CD14-positive monocyte (primary cell): ENCODE data around the gene RC3H1. TPM values are rescaled to one million over a fixed set of nuclear protein-coding genes. Genes with fewer than 3 reads are reported as not detected.
"Not testable (repeated sequence)": the region's sequence is repeated elsewhere in the genome, so short reads cannot be mapped to it uniquely, and the experiment has no call there.

Experiments used
- DNase-seq, 3 donors: peaks; one replicate each; pipeline ENCODE4 v3.0.0-alpha.2; 2011 to 2022
- H2AFZ ChIP-seq: 2 replicates; pipeline ENCODE4 v1.6.0; 2012; ENCODE audit warnings: mild to moderate bottlenecking, low read depth, low read length, inconsistent platforms; ENCODE audit not compliant: insufficient read depth, poor library complexity, severe bottlenecking
- H3K27ac ChIP-seq, 2 donors: 1 replicate in 1 of 2; 2 replicates in 1 of 2; pipeline ENCODE4 v1.5.1; 2012 to 2013; ENCODE audit warnings: low read length in 2 of 2, control low read depth in 1 of 2, inconsistent platforms in 1 of 2, low read depth in 1 of 2, mild to moderate bottlenecking in 1 of 2
- H3K27me3 ChIP-seq, 2 donors: one replicate each; pipeline versions ENCODE4 v1.6.0 to v1.6.1; 2011 to 2013; ENCODE audit warnings: low read length in 2 of 2; ENCODE audit not compliant: control insufficient read depth in 2 of 2, insufficient read depth in 2 of 2
- H3K36me3 ChIP-seq, 2 donors: replicated peaks in 1 of 2; 1 replicate in 1 of 2; 2 replicates in 1 of 2; pipeline versions ENCODE4 v1.5.1 to v1.6.1; 2012 to 2013; ENCODE audit warnings: low read length in 2 of 2, control low read depth in 1 of 2, inconsistent platforms in 1 of 2, mild to moderate bottlenecking in 1 of 2; ENCODE audit not compliant: insufficient read depth in 2 of 2, control insufficient read depth in 1 of 2
- H3K4me1 ChIP-seq, 2 donors: 1 replicate in 1 of 2; 2 replicates in 1 of 2; pipeline versions ENCODE4 v1.5.1 to v1.6.1; 2012 to 2013; ENCODE audit warnings: low read length in 2 of 2, control low read depth in 1 of 2, inconsistent platforms in 1 of 2, mild to moderate bottlenecking in 1 of 2, moderate library complexity in 1 of 2; ENCODE audit not compliant: insufficient read depth in 2 of 2, control insufficient read depth in 1 of 2
- H3K4me2 ChIP-seq: replicated peaks from 2 replicates; pipeline ENCODE3; 2012; ENCODE audit warnings: low read length, moderate library complexity, mild to moderate bottlenecking; ENCODE audit not compliant: poor library complexity, severe bottlenecking; ENCODE audit errors: extremely low read depth
- H3K4me3 ChIP-seq, 3 experiments: fragments of 200-600 bp in 1 of 3; sonication (generic) in 1 of 3; replicated peaks in 1 of 3; 1 replicate in 2 of 3; 2 replicates in 1 of 3; pipeline ENCODE4 v1.5.1; 2011 to 2013; ENCODE audit warnings: low read length in 3 of 3, mild to moderate bottlenecking in 3 of 3, control low read depth in 2 of 3, low read depth in 2 of 3, inconsistent platforms in 1 of 3, moderate library complexity in 1 of 3
- H3K79me2 ChIP-seq: 2 replicates; pipeline ENCODE4 v1.6.0; 2012; ENCODE audit warnings: mild to moderate bottlenecking, control low read depth, inconsistent platforms, low read length, moderate library complexity; ENCODE audit not compliant: insufficient read depth
- H3K9ac ChIP-seq: 2 replicates; pipeline ENCODE4 v1.6.0; 2017; ENCODE audit warnings: low read length, mild to moderate bottlenecking; ENCODE audit not compliant: insufficient read depth, poor library complexity, severe bottlenecking
- H3K9me3 ChIP-seq, 2 donors: replicated peaks in 1 of 2; 1 replicate in 1 of 2; 2 replicates in 1 of 2; pipeline versions ENCODE4 v1.5.1 to v1.6.1; 2012 to 2013; ENCODE audit warnings: low read length in 2 of 2, control low read depth in 1 of 2; ENCODE audit not compliant: control insufficient read depth in 1 of 2, insufficient read depth in 1 of 2
- H4K20me1 ChIP-seq: 2 replicates; pipeline ENCODE4 v1.6.0; 2012; ENCODE audit warnings: mild to moderate bottlenecking, low read length, control low read depth, moderate library complexity; ENCODE audit not compliant: insufficient read depth
- H3K27ac Mint-ChIP-seq, 7 donors: one replicate each; pipeline ENCODE4 v1.8.0; 2020; ENCODE audit warnings: mild to moderate bottlenecking in 7 of 7, mixed read lengths in 7 of 7, moderate library complexity in 6 of 7, inconsistent platforms in 2 of 7
- H3K27me3 Mint-ChIP-seq, 3 donors: one replicate each; pipeline ENCODE4 v1.8.0; 2021 to 2022; ENCODE audit warnings: low read depth in 3 of 3, mild to moderate bottlenecking in 3 of 3, mixed read lengths in 3 of 3, moderate library complexity in 3 of 3, inconsistent platforms in 1 of 3
- H3K36me3 Mint-ChIP-seq, 2 donors: one replicate each; pipeline ENCODE4 v1.8.0; 2020; ENCODE audit warnings: mixed read lengths in 2 of 2, inconsistent platforms in 1 of 2, mild to moderate bottlenecking in 1 of 2
- H3K4me1 Mint-ChIP-seq: one replicate; pipeline ENCODE4 v1.8.0; 2020; ENCODE audit warnings: mild to moderate bottlenecking, mixed read lengths
- H3K4me3 Mint-ChIP-seq, 2 donors: one replicate each; pipeline ENCODE4 v1.8.0; 2020; ENCODE audit warnings: mild to moderate bottlenecking in 2 of 2, mixed read lengths in 2 of 2, moderate library complexity in 1 of 2
- H3K9me3 Mint-ChIP-seq, 7 donors: one replicate each; pipeline ENCODE4 v1.8.0; 2020 to 2022; ENCODE audit warnings: mixed read lengths in 7 of 7, mild to moderate bottlenecking in 6 of 7, moderate library complexity in 6 of 7, inconsistent platforms in 2 of 7
- CTCF ChIP-seq: fragments of 200-600 bp; IDR thresholded peaks from one replicate; pipeline ENCODE4 v1.8.0; 2022; ENCODE audit warnings: antibody characterized with exemption, mild to moderate bottlenecking
- WGBS: methylation state at CpG from one replicate; pipeline ENCODE4 v1.1.5; 2013; ENCODE audit warnings: missing lambda C conversion rate; ENCODE audit not compliant: insufficient coverage; 5-methylcytosine and 5-hydroxymethylcytosine counted together
- intact Hi-C, 2 donors: fragments of 100-400 bp; cut with micrococcal nuclease; formaldehyde crosslinking; loops; one replicate each; pipeline versions ENCODE4 v1.15.0 to v1.15.1; 2023
- polyA plus RNA-seq, 3 donors: library from polyadenylated mRNA; depleted of rRNA in 1 of 3; unstranded in 2 of 3; stranded (reverse) in 1 of 3; fragments of 300-500 nt in 2 of 3; fragments of >200 nt in 1 of 3; fragmentation: Illumina TruSeq in 2 of 3; gene quantifications; 1 replicate in 2 of 3; 2 replicates in 1 of 3; pipeline ENCODE4 v1.2.3, GENCODE V29; 2012 to 2021

RC3H1 gene
- polyA plus RNA-seq, 3 donors, result 3.8 to 17.3 (median 7.8) TPM

- no peak overlapping the region for H3K4me3 Mint-ChIP-seq
- WGBS, result no CpG with 5 or more reads among the region's 4 CpGs
- intact Hi-C loops, result no loop called here
These were observed 22.5 kb upstream of the RC3H1 start for GRCh38 chr1:174044418-174045222.

GRCh38 chr1:174042509-174042908 lies 20.4 kb upstream of the RC3H1 start:
- not testable (repeated sequence) for H3K27me3 Mint-ChIP-seq, H3K4me1 Mint-ChIP-seq, H4K20me1 ChIP-seq

More at GRCh38 chr1:174044418-174045222, 22.5 kb upstream of the RC3H1 start:
- Histone ChIP-seq H3K27me3 (no peaks in the 10 kb centered on the region), H3K9me3 (no peaks in the 10 kb centered on the region), H2AFZ (no peak overlapping the region), H3K4me1 (no peaks in the 10 kb centered on the region), H4K20me1 (no peaks in the 10 kb centered on the region), H3K4me3 (no peak overlapping the region), H3K4me2 (no peak overlapping the region), H3K27ac (no peak overlapping the region), H3K79me2 (no peaks in the 10 kb centered on the region), H3K36me3 (no peaks in the 10 kb centered on the region), H3K9ac (no peak overlapping the region)
- DNase-seq, result no peak
- no peak for TF ChIP-seq CTCF
- H3K4me1 Mint-ChIP-seq, result peaks cover 3% of the 10 kb centered on the region
- no peaks in the 10 kb centered on the region for H3K36me3 Mint-ChIP-seq
- no peaks in the 10 kb centered on the region for H3K9me3 Mint-ChIP-seq
- H3K27me3 Mint-ChIP-seq, result peaks cover 0 to 3% (median 0%) of the 10 kb centered on the region in 3 donors
- no peak overlapping the region for H3K27ac Mint-ChIP-seq

More at GRCh38 chr1:174042509-174042908, 20.4 kb upstream of the RC3H1 start:
- H3K4me3 ChIP-seq, H3K36me3 Mint-ChIP-seq, intact Hi-C loops, H3K4me2 ChIP-seq, H3K4me3 Mint-ChIP-seq, H3K9me3 Mint-ChIP-seq, H3K27me3 ChIP-seq, H3K79me2 ChIP-seq, H3K27ac ChIP-seq, DNase-seq, H2AFZ ChIP-seq, H3K9ac ChIP-seq, H3K36me3 ChIP-seq, H3K4me1 ChIP-seq, H3K9me3 ChIP-seq: not testable (repeated sequence)
- H3K27ac Mint-ChIP-seq, result peak overlapping the region in 1 of 7 donors; percentile 47
- 78% methylated on average over 1 of the region's 5 CpGs for WGBS
